Inflammatory macrophage treated with lipopolysaccharide for 4 hours (primary cell): ENCODE results near the gene EIF5A.
A peak's percentile ranks its signal among the peaks of the same experiment; 100 is the strongest.

Experiments
- DNase-seq: peaks from one replicate; pipeline ENCODE4 v3.0.0-alpha.2; 2020

Gene EIF5A

DNA sequence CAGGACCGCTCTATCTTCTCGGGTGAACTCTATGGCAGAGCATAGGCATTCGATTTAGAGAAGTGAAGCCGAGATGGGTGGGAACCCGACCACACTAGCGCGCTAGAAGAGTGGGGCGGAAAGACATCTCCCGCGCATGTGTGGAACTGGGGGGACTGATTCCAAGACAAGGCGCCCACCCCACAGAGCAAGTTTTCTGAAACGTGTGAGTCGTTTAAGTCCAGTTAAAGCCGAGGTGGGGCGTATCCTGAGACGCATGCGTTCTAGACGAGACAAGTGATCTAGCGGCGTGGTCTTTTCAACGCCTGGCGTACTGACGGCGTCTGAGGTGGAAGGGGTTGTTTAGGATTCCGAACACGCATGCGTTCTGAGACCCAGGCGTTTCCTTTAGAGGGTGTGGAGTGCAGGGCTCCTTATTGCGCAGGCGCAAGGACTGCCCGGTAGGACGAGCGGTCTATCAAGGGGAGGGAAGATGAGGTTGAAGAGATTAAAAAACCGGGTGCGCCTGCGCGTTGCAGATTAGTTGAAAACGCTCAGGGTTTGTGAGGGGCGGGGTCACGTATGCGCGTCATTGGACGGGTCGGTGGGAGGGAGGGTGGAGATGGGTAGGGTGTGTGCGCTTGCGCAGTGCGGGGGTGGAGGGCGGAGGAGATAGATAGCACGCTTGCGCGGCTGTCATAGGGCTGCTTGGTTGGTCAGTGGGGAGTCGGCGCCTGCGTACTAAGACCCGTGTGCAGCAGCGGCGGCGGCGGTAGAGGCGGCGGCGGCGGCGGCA is at the start of gene EIF5A:
Gene EIF5A, plus strand, starts transcription at position 718 of the 775 bp plus-strand sequence. CDS start 2,008 bp downstream, outside the sequence.
- DNase-seq: peak; percentile 100

DNA sequence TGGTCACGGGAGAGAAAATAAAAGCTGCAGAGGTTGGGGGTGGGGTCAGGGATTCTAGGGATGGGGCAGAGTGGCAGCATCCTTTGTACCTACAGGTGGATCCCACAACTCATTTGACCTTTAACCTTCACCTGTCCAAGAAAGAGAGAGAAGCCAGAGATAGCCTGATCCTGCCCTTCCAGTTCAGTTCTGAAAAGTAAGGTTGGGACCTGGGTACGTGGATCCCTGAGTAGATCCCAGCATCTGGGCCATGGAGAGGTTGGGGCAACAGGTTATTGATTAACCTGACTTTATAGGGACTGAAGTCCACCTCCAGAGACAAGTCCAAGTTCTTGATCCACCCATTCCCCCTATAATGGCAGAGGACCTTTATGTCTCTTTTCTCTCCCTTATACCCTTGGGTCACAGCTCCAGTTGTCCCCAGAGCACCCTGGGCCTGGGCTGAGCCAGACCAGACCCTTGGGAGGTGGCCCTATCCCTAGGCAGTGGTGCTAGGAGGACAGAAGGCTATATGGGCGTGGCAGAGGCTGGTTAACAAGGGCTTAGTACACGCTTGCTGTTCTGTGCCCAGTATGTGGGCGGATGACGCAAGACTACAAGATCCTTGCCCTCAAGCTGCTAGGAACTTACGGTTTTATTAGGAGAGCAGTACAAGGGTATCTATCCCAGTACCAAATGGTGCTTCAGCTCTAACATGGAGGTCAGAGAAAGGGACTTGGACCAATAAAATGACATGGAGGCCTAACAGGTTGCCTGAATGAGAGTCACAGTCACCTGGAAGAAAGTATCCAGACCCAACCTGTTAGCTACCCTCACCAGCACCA is 48.5 kb upstream of the EIF5A start:
- peak; percentile 92 for DNase-seq

DNA sequence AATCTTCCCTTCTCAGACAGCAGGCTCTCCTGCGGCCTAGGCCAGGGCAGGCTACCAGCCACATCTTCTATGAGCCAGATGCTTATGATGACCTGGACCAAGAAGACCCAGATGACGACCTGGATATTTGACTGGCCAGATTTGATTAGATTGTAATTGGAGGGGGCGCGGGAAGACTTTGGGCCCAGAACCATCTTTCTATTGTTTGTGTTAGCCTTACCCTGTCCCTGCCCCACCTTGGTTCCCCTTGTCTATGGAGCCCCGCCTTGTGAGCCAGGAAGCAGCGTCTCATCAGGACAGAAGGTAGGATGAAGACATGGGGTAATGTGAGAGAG is 47.9 kb upstream of the EIF5A start:
- no peak for DNase-seq

GRCh38 chr17:7260151-7260550 is 47.3 kb upstream of the EIF5A start:
- no peak for DNase-seq

GRCh38 chr17:7260651-7261378 is 46.6 kb upstream of the EIF5A start:
- no peak for DNase-seq

DNA sequence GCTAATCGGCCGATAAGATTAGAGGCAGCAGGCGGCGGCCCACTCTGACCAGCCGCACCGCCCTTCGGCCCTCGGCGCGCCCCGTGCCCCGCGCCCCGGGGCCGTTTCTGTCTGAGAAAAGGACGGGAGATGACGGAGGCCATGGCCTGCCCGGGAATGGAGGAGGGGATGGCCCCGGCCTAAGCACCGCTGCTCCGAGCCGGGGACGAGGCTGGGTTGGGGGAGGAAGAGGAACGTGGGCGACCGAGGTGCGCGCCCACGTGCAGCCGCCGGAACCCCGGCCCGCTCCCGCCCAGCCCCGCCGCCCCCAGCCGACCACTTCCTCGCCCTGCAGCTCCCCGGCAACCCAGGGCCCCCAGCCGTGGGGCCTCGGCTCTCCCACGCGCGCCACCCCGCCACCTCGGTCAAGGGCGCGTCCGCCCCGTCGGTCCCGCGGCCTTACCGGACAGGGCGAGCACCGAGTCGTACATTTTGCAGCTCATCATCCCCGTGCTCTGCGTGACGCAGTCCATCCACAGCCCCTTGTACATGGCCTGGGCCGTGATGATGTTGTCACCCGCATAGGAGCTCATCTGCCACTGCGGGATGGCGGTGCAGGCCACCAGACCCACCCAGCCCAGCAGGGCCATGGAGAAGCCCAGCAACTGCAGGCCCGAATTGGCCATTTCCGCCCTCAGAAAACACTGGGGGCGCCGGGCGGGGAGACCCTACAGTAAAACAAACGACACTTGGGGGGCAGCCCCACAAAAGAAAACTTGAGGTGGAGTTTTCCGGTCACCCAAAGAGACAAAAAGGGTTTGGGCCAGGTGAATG is 45.8 kb upstream of the EIF5A start:
- no peak for DNase-seq

DNA sequence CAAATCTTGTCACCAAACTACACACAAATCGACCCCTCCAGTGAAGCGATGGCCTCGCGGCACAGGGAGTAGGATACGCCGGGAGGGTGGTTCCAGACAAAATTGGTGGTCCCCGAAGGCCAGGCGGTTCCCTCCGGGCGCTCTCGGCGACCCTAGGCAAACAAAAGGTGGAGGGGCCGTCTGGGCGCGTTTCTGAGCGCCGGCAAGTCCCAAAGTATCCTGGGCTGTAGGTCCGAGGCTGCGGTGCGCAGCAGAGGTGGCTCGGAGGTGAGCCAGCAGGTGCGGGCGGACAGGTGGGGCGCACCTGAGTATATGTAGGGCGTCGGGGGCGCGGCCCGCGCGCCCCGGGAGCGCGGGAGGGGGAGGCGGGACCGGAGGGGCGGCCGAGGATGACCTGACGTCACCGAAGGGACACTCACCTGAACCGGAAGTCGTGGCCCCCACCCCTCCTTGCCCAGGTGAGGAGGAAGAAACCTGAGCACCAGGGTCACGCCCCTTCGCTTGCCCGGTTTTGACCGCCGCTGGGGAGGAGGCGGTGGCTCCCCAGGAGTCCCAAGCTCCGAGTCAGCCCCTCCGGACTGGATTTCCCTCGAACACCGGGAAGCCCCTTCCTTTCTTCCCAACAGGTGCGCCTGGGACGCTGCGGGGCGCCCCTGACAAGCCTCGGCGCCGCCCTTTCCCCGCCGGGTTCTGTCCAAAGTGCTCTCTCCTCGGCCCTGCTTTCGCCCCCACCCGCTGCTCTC is 45.1 kb upstream of the EIF5A start, which contains the start of gene CLDN7:
Gene CLDN7, minus strand, starts transcription at position 287 of the 743 bp plus-strand sequence. CDS start 435 bp downstream, outside the sequence.
- no peak for DNase-seq

DNA sequence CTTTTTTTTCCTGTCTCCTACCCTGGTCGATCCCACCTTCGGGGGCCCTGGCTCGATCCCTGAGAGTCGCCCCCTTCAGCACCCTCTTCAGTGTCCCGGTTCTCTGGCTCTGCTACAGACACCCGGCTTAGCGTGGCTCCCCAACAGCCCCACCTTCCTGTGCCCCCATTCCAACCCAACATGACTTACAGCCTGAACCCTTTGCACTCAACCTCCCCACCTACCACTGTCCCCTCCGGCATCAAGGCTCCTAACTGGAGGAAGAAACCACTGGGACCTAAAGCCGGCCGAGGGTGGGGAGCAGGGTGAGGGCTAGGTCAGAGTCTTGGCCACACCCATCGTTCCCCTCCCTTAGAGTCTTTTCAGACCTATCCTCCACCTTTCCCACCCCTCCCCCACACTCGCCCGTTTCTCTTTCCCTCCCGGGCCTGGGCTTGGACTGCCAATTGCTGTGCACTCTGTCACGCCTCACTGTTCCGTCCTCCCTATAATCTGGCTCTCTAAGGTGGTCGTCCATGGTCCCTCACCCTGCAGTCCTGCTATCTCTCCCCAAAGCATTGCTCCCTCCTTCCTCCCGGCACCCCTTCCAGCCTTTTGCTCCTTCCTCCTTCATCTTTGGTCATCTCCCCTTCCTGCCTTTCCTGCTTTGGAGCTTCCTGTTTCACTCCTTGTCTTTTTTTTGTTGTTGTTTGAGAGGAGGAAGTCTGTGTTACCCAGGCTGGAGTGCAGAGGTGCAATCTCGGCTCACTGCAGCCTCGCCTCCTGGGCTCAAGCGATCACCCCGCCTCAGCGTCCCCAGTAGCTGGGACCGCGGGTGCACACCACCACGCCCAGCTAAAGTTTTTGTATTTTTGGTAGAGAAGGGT is 44.3 kb upstream of the EIF5A start:
- peak; percentile 61 for DNase-seq

- DNase-seq: no peak
These were observed 43.7 kb upstream of the EIF5A start for GRCh38 chr17:7263801-7264078.

DNA sequence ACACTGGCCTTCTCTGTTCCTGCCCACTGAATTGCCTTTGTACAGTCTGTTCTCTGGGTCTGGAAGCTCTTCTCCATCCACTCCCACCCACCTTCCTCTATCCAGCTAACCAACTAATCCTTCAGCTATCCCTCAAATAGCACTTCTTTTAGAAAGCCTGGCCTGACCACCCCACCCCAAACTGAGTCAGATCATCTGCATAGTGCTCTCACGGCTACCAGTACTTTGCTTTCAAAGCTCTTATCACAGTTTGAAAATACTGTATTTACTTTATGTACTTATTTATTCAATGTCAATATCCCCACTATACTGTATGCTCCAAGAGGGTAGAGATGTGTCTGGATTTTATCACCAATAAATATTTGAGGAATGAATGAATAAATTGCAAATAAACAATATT is 40.6 kb upstream of the EIF5A start:
- no peak for DNase-seq

GRCh38 chr17:7279448-7279847 is 28.0 kb upstream of the EIF5A start:
- no peak for DNase-seq

DNA sequence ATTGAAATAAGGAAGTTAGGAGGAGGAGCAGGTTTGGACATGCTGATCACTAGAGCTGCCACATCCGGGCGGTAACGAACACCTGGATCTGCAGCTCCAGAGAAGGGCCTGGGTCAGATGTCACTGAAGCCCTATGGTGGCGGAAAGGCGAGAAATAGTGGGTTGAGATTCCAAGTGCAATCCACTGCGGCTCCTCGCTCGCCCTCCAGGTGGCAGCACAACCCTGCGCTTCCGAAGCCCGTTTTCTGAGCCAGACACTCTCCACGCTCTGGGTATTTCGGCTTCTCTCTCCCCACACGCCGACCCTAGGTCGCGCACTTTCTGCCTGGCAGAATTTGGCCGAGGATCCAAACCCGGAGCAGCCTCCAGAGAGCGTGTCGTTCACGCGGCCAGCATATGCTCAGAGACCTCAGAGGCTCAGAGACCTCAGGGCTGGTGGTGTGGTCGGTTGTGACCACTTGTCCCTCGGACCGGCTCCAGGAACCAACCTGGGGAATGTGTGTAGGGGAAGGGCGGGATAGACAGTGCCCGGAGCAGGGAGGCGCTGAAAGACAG is 26.8 kb upstream of the EIF5A start:
- peak; percentile 78 for DNase-seq

- DNase-seq: peak; percentile 96
These were observed 26.1 kb upstream of the EIF5A start, which contains the start of gene SLC2A4 for GRCh38 chr17:7281074-7281952. Gene SLC2A4 (plus strand): TSS chr17:7281718. CDS start chr17:7281935, 217 bp downstream.

- no peak for DNase-seq
These were observed 25.3 kb upstream of the EIF5A start for GRCh38 chr17:7281953-7282751.

DNA sequence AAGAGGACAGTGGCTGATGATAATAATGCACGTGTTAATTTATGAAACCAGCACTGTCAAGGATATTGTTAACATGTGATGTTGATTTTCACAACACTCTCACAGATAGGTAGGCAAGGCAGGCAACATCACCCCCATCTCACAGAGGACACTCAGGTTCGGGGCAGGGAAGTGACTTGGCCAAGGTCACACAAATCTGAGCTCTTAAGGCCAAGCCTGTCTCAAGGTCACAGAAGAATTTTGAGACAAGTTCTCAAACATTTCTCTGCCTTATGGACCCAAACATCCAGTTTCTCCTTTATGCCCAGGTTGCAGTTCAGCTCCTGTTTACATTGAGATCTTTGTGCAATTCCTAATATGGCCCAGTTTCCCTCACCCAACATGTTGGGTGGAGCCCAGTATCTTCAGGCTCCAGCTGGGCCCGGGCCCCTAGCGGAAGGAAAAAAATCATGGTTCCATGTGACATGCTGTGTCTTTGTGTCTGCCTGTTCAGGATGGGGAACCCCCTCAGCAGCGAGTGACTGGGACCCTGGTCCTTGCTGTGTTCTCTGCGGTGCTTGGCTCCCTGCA is 24.6 kb upstream of the EIF5A start:
- peak; percentile 36 for DNase-seq

- DNase-seq: peak; percentile 25
These were observed 23.8 kb upstream of the EIF5A start for GRCh38 chr17:7283471-7284216.

GRCh38 chr17:7284911-7285310 is 22.5 kb upstream of the EIF5A start:
- DNase-seq: no peak
